Activated CD4-positive, alpha-beta T cell treated with anti-CD3 and anti-CD28 coated beads, Interleukin-2, Interleukin-4, amounts not matched to agents 100 ng/mL and 50 ng/mL, durations not matched to agents 16 hours and 8 hours (primary cell): ENCODE results near the gene LIM2.

Source experiments
- DNase-seq: peaks from one replicate; pipeline ENCODE4 v3.0.0-alpha.2; 2020; ENCODE audit warnings: low spot score

LIM2 gene

GRCh38 chr19:51365965-51366388 lies 21.8 kb downstream of the LIM2 start, which contains the start of gene ETFB:
Gene ETFB, minus strand, starts transcription at chr19:51366388. Its CDS starts 62 bp downstream, at chr19:51366326.
- no peak for DNase-seq

GRCh38 chr19:51365211-51365964 lies 22.4 kb downstream of the LIM2 start:
- no peak for DNase-seq

GRCh38 chr19:51364200-51365106 lies 23.3 kb downstream of the LIM2 start:
- DNase-seq, result no peak

GRCh38 chr19:51361239-51361638 lies 26.5 kb downstream of the LIM2 start:
- DNase-seq, result no peak

- no peak for DNase-seq
Observed at GRCh38 chr19:51359294-51359693, 28.5 kb downstream of the LIM2 start.

- no peak for DNase-seq
Observed at GRCh38 chr19:51357952-51358351, 29.8 kb downstream of the LIM2 start.

GRCh38 chr19:51356159-51356801 lies 31.5 kb downstream of the LIM2 start:
- DNase-seq, result no peak

- peak; percentile 56 for DNase-seq
Observed at GRCh38 chr19:51354742-51355148, 33.0 kb downstream of the LIM2 start.

- DNase-seq, result no peak
Observed at GRCh38 chr19:51354103-51354741, 33.6 kb downstream of the LIM2 start.

GRCh38 chr19:51352783-51353360 lies 34.9 kb downstream of the LIM2 start:
- DNase-seq, result no peak

GRCh38 chr19:51351266-51351990 lies 36.3 kb downstream of the LIM2 start:
- no peak for DNase-seq

- DNase-seq, result no peak
Observed at GRCh38 chr19:51347209-51347928, 40.4 kb downstream of the LIM2 start.

GRCh38 chr19:51346742-51347141 lies 41.0 kb downstream of the LIM2 start:
- DNase-seq, result no peak

- no peak for DNase-seq
Observed at GRCh38 chr19:51345076-51345620, 42.6 kb downstream of the LIM2 start.

- no peak for DNase-seq
Observed at GRCh38 chr19:51342631-51343569, 44.9 kb downstream of the LIM2 start.

GRCh38 chr19:51341976-51342580 lies 45.7 kb downstream of the LIM2 start, which contains the start of gene VSIG10L:
Gene VSIG10L, minus strand, starts transcription at chr19:51342139. Its CDS starts 15 bp downstream, at chr19:51342124.
- DNase-seq, result no peak

GRCh38 chr19:51341066-51341465 lies 46.7 kb downstream of the LIM2 start:
- no peak for DNase-seq
